Upper lobe of left lung (tissue), 4 donors: ENCODE data around the gene ZNF519.
"Not testable (repeated sequence)": the region's sequence is repeated elsewhere in the genome, so short reads cannot be mapped to it uniquely, and the experiment has no call there.

Source experiments
- EP300 ChIP-seq, 4 donors: sonication (generic); formaldehyde crosslinking; IDR thresholded peaks; one replicate each; pipeline ENCODE4 v1.5.1; 2017; ENCODE audit warnings: antibody characterized with exemption in 4 of 4, control low read depth in 2 of 4
- POLR2A ChIP-seq, 4 donors: fragments of 450-650 bp; IDR thresholded peaks; one replicate each; pipeline ENCODE4 v1.5.1; 2016 to 2017; ENCODE audit warnings: antibody characterized with exemption in 4 of 4, mild to moderate bottlenecking in 2 of 4
- POLR2AphosphoS5 ChIP-seq, 2 donors: sonication (generic); formaldehyde crosslinking; IDR thresholded peaks; one replicate each; pipeline ENCODE4 v1.5.1; 2017; ENCODE audit warnings: antibody characterized with exemption in 2 of 2
- TF ChIP-seq, protein P1 (sequence below), 6 experiments: fragments of 450-650 bp in 4 of 6; fragments of 200-600 bp in 2 of 6; sonication (generic) in 2 of 6; IDR thresholded peaks; one replicate each; pipeline ENCODE4 v1.5.1; 2016 to 2019; ENCODE audit warnings: antibody characterized with exemption in 6 of 6

DNA sequence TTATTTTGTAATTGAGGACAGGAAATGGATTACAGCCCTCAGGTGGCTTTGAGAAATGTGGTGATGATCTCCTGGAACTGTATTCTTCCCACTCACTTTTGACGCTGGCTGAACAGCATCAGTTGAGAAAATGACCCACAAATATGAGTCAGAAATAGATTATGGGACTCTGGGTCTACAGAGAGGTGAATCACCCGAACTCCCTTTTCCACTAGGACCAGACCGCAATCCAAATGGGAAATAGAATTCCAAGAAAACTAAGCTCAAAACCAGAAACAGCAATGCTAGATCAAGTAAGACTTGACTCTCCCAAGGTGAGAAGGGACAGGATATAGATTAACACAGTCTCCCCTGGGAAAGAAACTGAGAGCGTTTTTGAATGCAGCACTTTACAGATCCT lies 5.7 kb upstream of the ZNF519 start:
- TF ChIP-seq, protein P1, sequence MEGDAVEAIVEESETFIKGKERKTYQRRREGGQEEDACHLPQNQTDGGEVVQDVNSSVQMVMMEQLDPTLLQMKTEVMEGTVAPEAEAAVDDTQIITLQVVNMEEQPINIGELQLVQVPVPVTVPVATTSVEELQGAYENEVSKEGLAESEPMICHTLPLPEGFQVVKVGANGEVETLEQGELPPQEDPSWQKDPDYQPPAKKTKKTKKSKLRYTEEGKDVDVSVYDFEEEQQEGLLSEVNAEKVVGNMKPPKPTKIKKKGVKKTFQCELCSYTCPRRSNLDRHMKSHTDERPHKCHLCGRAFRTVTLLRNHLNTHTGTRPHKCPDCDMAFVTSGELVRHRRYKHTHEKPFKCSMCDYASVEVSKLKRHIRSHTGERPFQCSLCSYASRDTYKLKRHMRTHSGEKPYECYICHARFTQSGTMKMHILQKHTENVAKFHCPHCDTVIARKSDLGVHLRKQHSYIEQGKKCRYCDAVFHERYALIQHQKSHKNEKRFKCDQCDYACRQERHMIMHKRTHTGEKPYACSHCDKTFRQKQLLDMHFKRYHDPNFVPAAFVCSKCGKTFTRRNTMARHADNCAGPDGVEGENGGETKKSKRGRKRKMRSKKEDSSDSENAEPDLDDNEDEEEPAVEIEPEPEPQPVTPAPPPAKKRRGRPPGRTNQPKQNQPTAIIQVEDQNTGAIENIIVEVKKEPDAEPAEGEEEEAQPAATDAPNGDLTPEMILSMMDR (IDR thresholded peaks at IDR 0.05) = not testable (repeated sequence)
- TF ChIP-seq POLR2AphosphoS5, POLR2A, EP300 (IDR thresholded peaks at IDR 0.05): not testable (repeated sequence)
